CD14-positive monocyte (primary cell): ENCODE data around the gene KLF6. TPM values are rescaled to one million over a fixed set of nuclear protein-coding genes. Genes with fewer than 3 reads are reported as not detected.

Source experiments
- DNase-seq, 3 donors: peaks; one replicate each; pipeline ENCODE4 v3.0.0-alpha.2; 2011 to 2022
- H2AFZ ChIP-seq: 2 replicates; pipeline ENCODE4 v1.6.0; 2012; ENCODE audit warnings: mild to moderate bottlenecking, low read depth, low read length, inconsistent platforms; ENCODE audit not compliant: insufficient read depth, poor library complexity, severe bottlenecking
- H3K27ac ChIP-seq, 2 donors: 1 replicate in 1 of 2; 2 replicates in 1 of 2; pipeline ENCODE4 v1.5.1; 2012 to 2013; ENCODE audit warnings: low read length in 2 of 2, control low read depth in 1 of 2, inconsistent platforms in 1 of 2, low read depth in 1 of 2, mild to moderate bottlenecking in 1 of 2
- H3K27me3 ChIP-seq, 2 donors: one replicate each; pipeline versions ENCODE4 v1.6.0 to v1.6.1; 2011 to 2013; ENCODE audit warnings: low read length in 2 of 2; ENCODE audit not compliant: control insufficient read depth in 2 of 2, insufficient read depth in 2 of 2
- H3K36me3 ChIP-seq, 2 donors: replicated peaks in 1 of 2; 1 replicate in 1 of 2; 2 replicates in 1 of 2; pipeline versions ENCODE4 v1.5.1 to v1.6.1; 2012 to 2013; ENCODE audit warnings: low read length in 2 of 2, control low read depth in 1 of 2, inconsistent platforms in 1 of 2, mild to moderate bottlenecking in 1 of 2; ENCODE audit not compliant: insufficient read depth in 2 of 2, control insufficient read depth in 1 of 2
- H3K4me1 ChIP-seq, 2 donors: 1 replicate in 1 of 2; 2 replicates in 1 of 2; pipeline versions ENCODE4 v1.5.1 to v1.6.1; 2012 to 2013; ENCODE audit warnings: low read length in 2 of 2, control low read depth in 1 of 2, inconsistent platforms in 1 of 2, mild to moderate bottlenecking in 1 of 2, moderate library complexity in 1 of 2; ENCODE audit not compliant: insufficient read depth in 2 of 2, control insufficient read depth in 1 of 2
- H3K4me2 ChIP-seq: replicated peaks from 2 replicates; pipeline ENCODE3; 2012; ENCODE audit warnings: low read length, moderate library complexity, mild to moderate bottlenecking; ENCODE audit not compliant: poor library complexity, severe bottlenecking; ENCODE audit errors: extremely low read depth
- H3K4me3 ChIP-seq, 3 experiments: fragments of 200-600 bp in 1 of 3; sonication (generic) in 1 of 3; replicated peaks in 1 of 3; 1 replicate in 2 of 3; 2 replicates in 1 of 3; pipeline ENCODE4 v1.5.1; 2011 to 2013; ENCODE audit warnings: low read length in 3 of 3, mild to moderate bottlenecking in 3 of 3, control low read depth in 2 of 3, low read depth in 2 of 3, inconsistent platforms in 1 of 3, moderate library complexity in 1 of 3
- H3K79me2 ChIP-seq: 2 replicates; pipeline ENCODE4 v1.6.0; 2012; ENCODE audit warnings: mild to moderate bottlenecking, control low read depth, inconsistent platforms, low read length, moderate library complexity; ENCODE audit not compliant: insufficient read depth
- H3K9ac ChIP-seq: 2 replicates; pipeline ENCODE4 v1.6.0; 2017; ENCODE audit warnings: low read length, mild to moderate bottlenecking; ENCODE audit not compliant: insufficient read depth, poor library complexity, severe bottlenecking
- H3K9me3 ChIP-seq, 2 donors: replicated peaks in 1 of 2; 1 replicate in 1 of 2; 2 replicates in 1 of 2; pipeline versions ENCODE4 v1.5.1 to v1.6.1; 2012 to 2013; ENCODE audit warnings: low read length in 2 of 2, control low read depth in 1 of 2; ENCODE audit not compliant: control insufficient read depth in 1 of 2, insufficient read depth in 1 of 2
- H4K20me1 ChIP-seq: 2 replicates; pipeline ENCODE4 v1.6.0; 2012; ENCODE audit warnings: mild to moderate bottlenecking, low read length, control low read depth, moderate library complexity; ENCODE audit not compliant: insufficient read depth
- H3K27ac Mint-ChIP-seq, 7 donors: one replicate each; pipeline ENCODE4 v1.8.0; 2020; ENCODE audit warnings: mild to moderate bottlenecking in 7 of 7, mixed read lengths in 7 of 7, moderate library complexity in 6 of 7, inconsistent platforms in 2 of 7
- H3K27me3 Mint-ChIP-seq, 3 donors: one replicate each; pipeline ENCODE4 v1.8.0; 2021 to 2022; ENCODE audit warnings: low read depth in 3 of 3, mild to moderate bottlenecking in 3 of 3, mixed read lengths in 3 of 3, moderate library complexity in 3 of 3, inconsistent platforms in 1 of 3
- H3K36me3 Mint-ChIP-seq, 2 donors: one replicate each; pipeline ENCODE4 v1.8.0; 2020; ENCODE audit warnings: mixed read lengths in 2 of 2, inconsistent platforms in 1 of 2, mild to moderate bottlenecking in 1 of 2
- H3K4me1 Mint-ChIP-seq: one replicate; pipeline ENCODE4 v1.8.0; 2020; ENCODE audit warnings: mild to moderate bottlenecking, mixed read lengths
- H3K4me3 Mint-ChIP-seq, 2 donors: one replicate each; pipeline ENCODE4 v1.8.0; 2020; ENCODE audit warnings: mild to moderate bottlenecking in 2 of 2, mixed read lengths in 2 of 2, moderate library complexity in 1 of 2
- H3K9me3 Mint-ChIP-seq, 7 donors: one replicate each; pipeline ENCODE4 v1.8.0; 2020 to 2022; ENCODE audit warnings: mixed read lengths in 7 of 7, mild to moderate bottlenecking in 6 of 7, moderate library complexity in 6 of 7, inconsistent platforms in 2 of 7
- CTCF ChIP-seq: fragments of 200-600 bp; IDR thresholded peaks from one replicate; pipeline ENCODE4 v1.8.0; 2022; ENCODE audit warnings: antibody characterized with exemption, mild to moderate bottlenecking
- WGBS: methylation state at CpG from one replicate; pipeline ENCODE4 v1.1.5; 2013; ENCODE audit warnings: missing lambda C conversion rate; ENCODE audit not compliant: insufficient coverage; 5-methylcytosine and 5-hydroxymethylcytosine counted together
- intact Hi-C, 2 donors: fragments of 100-400 bp; cut with micrococcal nuclease; formaldehyde crosslinking; loops; one replicate each; pipeline versions ENCODE4 v1.15.0 to v1.15.1; 2023
- polyA plus RNA-seq, 3 donors: library from polyadenylated mRNA; depleted of rRNA in 1 of 3; unstranded in 2 of 3; stranded (reverse) in 1 of 3; fragments of 300-500 nt in 2 of 3; fragments of >200 nt in 1 of 3; fragmentation: Illumina TruSeq in 2 of 3; gene quantifications; 1 replicate in 2 of 3; 2 replicates in 1 of 3; pipeline ENCODE4 v1.2.3, GENCODE V29; 2012 to 2021

Gene KLF6
- polyA plus RNA-seq, 3 donors, result 436 to 510 (median 499) TPM

GRCh38 chr10:3738855-3739350 is 46.1 kb downstream of the KLF6 start:
- no peak for TF ChIP-seq CTCF
- no peaks in the 10 kb centered on the region for H4K20me1 ChIP-seq
- WGBS, result no CpG with 5 or more reads among the region's 1 CpG
- Mint-ChIP-seq H3K27ac (no peak overlapping the region), H3K4me1 (peaks cover 23% of the 10 kb centered on the region), H3K9me3 (peaks cover 0 to 5% (median 0%) of the 10 kb centered on the region in 7 donors), H3K4me3 (no peak overlapping the region), H3K36me3 (no peaks in the 10 kb centered on the region), H3K27me3 (no peaks in the 10 kb centered on the region)
- no peak overlapping the region for H2AFZ ChIP-seq
- H3K4me1 ChIP-seq, result peaks cover 13 to 26% of the 10 kb centered on the region in 2 donors
- no peaks in the 10 kb centered on the region for H3K36me3 ChIP-seq
- H3K27ac ChIP-seq, result no peak overlapping the region
- H3K9ac ChIP-seq, result no peak overlapping the region
- intact Hi-C loops, result no loop called here
- H3K4me2 ChIP-seq, result no peak overlapping the region
- no peak overlapping the region for H3K4me3 ChIP-seq
- no peaks in the 10 kb centered on the region for H3K27me3 ChIP-seq
- H3K9me3 ChIP-seq, result no peaks in the 10 kb centered on the region
- DNase-seq, result no peak
- no peaks in the 10 kb centered on the region for H3K79me2 ChIP-seq

- no peak overlapping the region for H3K27ac ChIP-seq
- H2AFZ ChIP-seq, result no peak overlapping the region
- H3K79me2 ChIP-seq, result no peaks in the 10 kb centered on the region
- H3K4me3 ChIP-seq, result no peak overlapping the region
- 100% methylated on average over 2 of the region's 4 CpGs for WGBS
- intact Hi-C loops, result no loop called here
- no peaks in the 10 kb centered on the region for H3K36me3 ChIP-seq
- H3K4me1 ChIP-seq, result peaks cover 13 to 26% of the 10 kb centered on the region in 2 donors
- no peaks in the 10 kb centered on the region for H3K27me3 Mint-ChIP-seq
- H3K9ac ChIP-seq, result no peak overlapping the region
- DNase-seq, result no peak
- H3K4me1 Mint-ChIP-seq, result peaks cover 23% of the 10 kb centered on the region
- TF ChIP-seq CTCF, result no peak
- no peaks in the 10 kb centered on the region for H3K9me3 ChIP-seq
- no peak overlapping the region for H3K4me3 Mint-ChIP-seq
- H3K27me3 ChIP-seq, result no peaks in the 10 kb centered on the region
- H4K20me1 ChIP-seq, result no peaks in the 10 kb centered on the region
- H3K36me3 Mint-ChIP-seq, result no peaks in the 10 kb centered on the region
- peaks cover 0 to 5% (median 0%) of the 10 kb centered on the region in 7 donors for H3K9me3 Mint-ChIP-seq
- H3K27ac Mint-ChIP-seq, result peak overlapping the region in 1 of 7 donors; percentile 37
- no peak overlapping the region for H3K4me2 ChIP-seq
Observed at GRCh38 chr10:3737864-3738263, 47.1 kb downstream of the KLF6 start.
